Left lung (tissue), 10 donors: ENCODE results near the gene ZNF516. TPM values are rescaled to one million over a fixed set of nuclear protein-coding genes. Genes with fewer than 3 reads are reported as not detected.
A peak's percentile ranks its signal among the peaks of the same experiment; 100 is the strongest.

Experiments
- ATAC-seq: fragments of 200-7000 bp; cut with Tn5 transposase; one replicate; pipeline ENCODE4 v1.9.1; 2020; ENCODE audit warnings: moderate library complexity
- DNase-seq, 4 donors: peaks; one replicate each; pipeline ENCODE4 v3.0.0-alpha.2; 2013 to 2020
- H3K27ac ChIP-seq, 2 donors: fragments of 200-600 bp; sonication (generic) in 1 of 2; one replicate each; pipeline versions ENCODE4 v1.5.0 to v1.8.0; 2020 to 2021
- H3K27me3 ChIP-seq, 2 donors: fragments of 200-600 bp; sonication (generic) in 1 of 2; one replicate each; pipeline versions ENCODE4 v1.5.0 to v1.8.0; 2020 to 2021
- H3K36me3 ChIP-seq, 2 donors: fragments of 200-600 bp; sonication (generic) in 1 of 2; one replicate each; pipeline versions ENCODE4 v1.5.0 to v1.8.0; 2020 to 2021
- H3K4me1 ChIP-seq, 2 donors: fragments of 200-600 bp; one replicate each; pipeline ENCODE4 v1.8.0; 2021
- H3K4me3 ChIP-seq, 2 donors: fragments of 200-600 bp; sonication (generic) in 1 of 2; one replicate each; pipeline versions ENCODE4 v1.5.0 to v1.8.0; 2020 to 2021; ENCODE audit warnings: mild to moderate bottlenecking in 1 of 2
- H3K9me3 ChIP-seq, 2 donors: fragments of 200-600 bp; sonication (generic) in 1 of 2; one replicate each; pipeline versions ENCODE4 v1.5.0 to v1.8.0; 2020 to 2021
- intact Hi-C, 2 donors: fragments of 100-400 bp; cut with DNase I; formaldehyde crosslinking; loops; one replicate each; pipeline versions ENCODE4 v1.11.2 to v1.14.2; 2022
- polyA plus RNA-seq, 6 donors: library from polyadenylated mRNA; unstranded; fragments of 120-200 nt; gene quantifications; one replicate each; pipeline ENCODE4 v1.2.1, GENCODE V29; 2013; ENCODE audit not compliant: insufficient read length in 6 of 6
- total RNA-seq, 2 donors: library from RNA; stranded (reverse); fragmentation: NEBNext Ultra II Directional; extraction: Animal tissue kit (Norgen Biotek cat#: 25700); gene quantifications; one replicate each; pipeline ENCODE4 v1.2.1, GENCODE V29; 2021
- TF ChIP-seq, protein P1 (sequence below), 2 donors: fragments of 200-600 bp; sonication (generic) in 1 of 2; IDR thresholded peaks; one replicate each; pipeline versions ENCODE4 v1.5.0 to v1.8.0; 2021; ENCODE audit warnings: antibody characterized with exemption in 2 of 2
- donor health status: DM: no; HTN: yes; CAD: no.
- donor health status: DM: no; HTN: no; CAD: no.

The ZNF516 gene
- total and polyA plus RNA-seq, 8 donors = 33.9 to 51.2 (median 46.8) TPM

DNA sequence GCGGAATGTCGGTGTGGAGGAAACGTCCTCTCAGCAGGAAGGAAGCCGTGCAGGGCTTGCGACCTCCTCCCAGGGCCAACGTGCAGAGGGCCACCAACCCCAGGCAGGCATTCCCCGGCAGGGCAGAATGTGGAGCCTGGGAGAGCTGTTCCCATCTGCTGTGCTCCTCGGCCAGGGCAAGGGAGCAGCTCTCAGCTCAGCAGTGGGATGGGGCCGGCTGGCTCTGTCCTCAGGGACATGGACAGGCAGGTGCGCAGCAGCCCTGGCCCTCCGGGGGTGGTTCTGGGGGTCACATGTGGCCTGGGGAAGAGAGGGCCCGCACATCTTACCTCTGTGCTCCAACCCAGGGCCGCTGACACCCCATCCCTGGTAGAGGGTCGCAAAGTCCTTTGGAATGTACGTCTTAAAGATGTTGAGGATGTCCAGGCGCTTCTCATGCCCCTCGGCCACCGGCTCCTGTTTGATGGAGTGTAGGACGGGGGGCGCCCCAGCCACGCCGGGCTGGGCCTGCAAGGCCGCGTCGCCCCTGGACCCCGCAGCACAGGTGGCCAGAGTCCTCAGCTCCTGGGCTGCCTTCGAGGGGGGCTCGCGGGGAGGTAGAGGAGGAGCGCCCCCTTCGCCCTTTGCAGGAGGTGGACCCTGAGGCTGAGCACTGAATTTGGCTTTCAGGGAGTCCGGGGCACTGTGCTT lies 116.4 kb downstream of the ZNF516 start:
- Histone ChIP-seq H3K27ac (no peak overlapping the region), H3K27me3 (no peaks in the 10 kb centered on the region), H3K4me1 (peaks cover 0 to 32% of the 10 kb centered on the region in 2 donors), H3K9me3 (no peaks in the 10 kb centered on the region), H3K4me3 (no peak overlapping the region), H3K36me3 (peaks cover 0 to 27% of the 10 kb centered on the region in 2 donors)
- ATAC-seq = no peak
- intact Hi-C loops = no loop called here
- peak in 1 of 4 donors; percentile 73 for DNase-seq
- TF ChIP-seq, protein P1, sequence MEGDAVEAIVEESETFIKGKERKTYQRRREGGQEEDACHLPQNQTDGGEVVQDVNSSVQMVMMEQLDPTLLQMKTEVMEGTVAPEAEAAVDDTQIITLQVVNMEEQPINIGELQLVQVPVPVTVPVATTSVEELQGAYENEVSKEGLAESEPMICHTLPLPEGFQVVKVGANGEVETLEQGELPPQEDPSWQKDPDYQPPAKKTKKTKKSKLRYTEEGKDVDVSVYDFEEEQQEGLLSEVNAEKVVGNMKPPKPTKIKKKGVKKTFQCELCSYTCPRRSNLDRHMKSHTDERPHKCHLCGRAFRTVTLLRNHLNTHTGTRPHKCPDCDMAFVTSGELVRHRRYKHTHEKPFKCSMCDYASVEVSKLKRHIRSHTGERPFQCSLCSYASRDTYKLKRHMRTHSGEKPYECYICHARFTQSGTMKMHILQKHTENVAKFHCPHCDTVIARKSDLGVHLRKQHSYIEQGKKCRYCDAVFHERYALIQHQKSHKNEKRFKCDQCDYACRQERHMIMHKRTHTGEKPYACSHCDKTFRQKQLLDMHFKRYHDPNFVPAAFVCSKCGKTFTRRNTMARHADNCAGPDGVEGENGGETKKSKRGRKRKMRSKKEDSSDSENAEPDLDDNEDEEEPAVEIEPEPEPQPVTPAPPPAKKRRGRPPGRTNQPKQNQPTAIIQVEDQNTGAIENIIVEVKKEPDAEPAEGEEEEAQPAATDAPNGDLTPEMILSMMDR (IDR thresholded peaks at IDR 0.05) = no peak

DNA sequence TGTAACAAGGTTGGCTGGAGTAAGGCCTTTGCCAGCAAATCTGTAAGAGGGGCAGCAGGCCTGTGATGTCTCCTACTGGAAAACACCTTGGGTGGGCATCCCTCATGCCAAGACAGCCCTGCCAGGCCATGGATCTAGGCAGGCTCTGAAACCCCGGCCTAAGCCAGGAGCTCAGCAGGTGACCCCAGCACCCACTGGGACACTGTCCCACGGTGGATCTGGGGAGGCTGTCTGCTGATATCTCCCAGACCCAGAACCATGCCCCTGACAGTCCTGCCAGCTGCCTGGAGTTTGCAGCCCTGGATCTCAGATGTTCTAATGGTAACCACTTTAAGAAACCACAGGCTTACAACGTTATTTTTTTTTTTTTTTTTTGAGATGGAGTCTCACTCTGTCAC lies 117.7 kb downstream of the ZNF516 start:
- intact Hi-C loops = no loop called here
- TF ChIP-seq, protein P1 (IDR thresholded peaks at IDR 0.05) = no peak
- peak; percentile 3 for ATAC-seq

DNA sequence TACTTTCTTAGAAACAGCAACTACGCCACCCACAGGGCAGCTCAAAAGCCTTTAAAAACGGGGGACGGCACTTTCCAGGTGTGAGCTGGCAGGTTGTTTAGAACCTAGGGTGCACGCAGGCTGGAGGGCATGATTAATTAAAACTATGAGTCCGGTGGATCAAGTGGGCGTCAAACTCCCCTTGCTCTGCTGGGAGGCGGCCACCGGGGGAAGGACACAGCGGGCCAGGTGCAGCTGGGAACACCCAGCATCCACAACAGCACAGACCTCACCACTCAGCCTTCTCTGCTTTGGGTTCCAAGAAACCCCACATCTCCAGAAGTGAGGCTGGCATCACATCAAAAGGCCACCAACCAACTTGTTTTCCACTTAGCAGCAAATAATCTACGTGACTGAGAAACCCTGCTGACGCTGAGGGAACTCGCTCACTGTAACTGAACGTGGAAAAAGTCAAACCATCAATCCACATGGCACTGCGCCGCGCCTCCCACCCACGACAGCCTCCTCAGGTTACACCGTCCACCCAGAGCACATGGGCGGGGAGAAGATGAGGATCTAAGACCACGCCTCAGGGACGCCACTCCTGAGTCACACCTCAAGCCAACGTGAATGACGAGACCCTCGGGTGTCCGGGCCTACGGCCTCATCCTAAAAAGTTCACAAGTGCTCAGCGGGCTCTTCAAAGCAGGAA lies 118.2 kb downstream of the ZNF516 start:
- Histone ChIP-seq H3K9me3 (no peaks in the 10 kb centered on the region), H3K27ac (peak overlapping the region; percentile 36), H3K4me1 (peaks cover 0 to 32% of the 10 kb centered on the region in 2 donors), H3K36me3 (peaks cover 0 to 33% of the 10 kb centered on the region in 2 donors), H3K4me3 (no peak overlapping the region), H3K27me3 (no peaks in the 10 kb centered on the region)
- intact Hi-C loops = no loop called here
- DNase-seq (peak in 3 of 4 donors; percentile 48 to 73 (median 66)), ATAC-seq (peak; percentile 80)
- TF ChIP-seq, protein P1 (IDR thresholded peaks at IDR 0.05) = no peak

More for the DNA sequence above, 117.7 kb downstream of the ZNF516 start:
- Histone ChIP-seq H3K36me3 (peaks cover 0 to 28% of the 10 kb centered on the region in 2 donors), H3K9me3 (no peaks in the 10 kb centered on the region), H3K4me1 (peaks cover 0 to 32% of the 10 kb centered on the region in 2 donors), H3K27me3 (no peaks in the 10 kb centered on the region), H3K27ac (peak overlapping the region in 1 of 2 donors; percentile 36), H3K4me3 (no peak overlapping the region)
- no peak for DNase-seq

DNA sequence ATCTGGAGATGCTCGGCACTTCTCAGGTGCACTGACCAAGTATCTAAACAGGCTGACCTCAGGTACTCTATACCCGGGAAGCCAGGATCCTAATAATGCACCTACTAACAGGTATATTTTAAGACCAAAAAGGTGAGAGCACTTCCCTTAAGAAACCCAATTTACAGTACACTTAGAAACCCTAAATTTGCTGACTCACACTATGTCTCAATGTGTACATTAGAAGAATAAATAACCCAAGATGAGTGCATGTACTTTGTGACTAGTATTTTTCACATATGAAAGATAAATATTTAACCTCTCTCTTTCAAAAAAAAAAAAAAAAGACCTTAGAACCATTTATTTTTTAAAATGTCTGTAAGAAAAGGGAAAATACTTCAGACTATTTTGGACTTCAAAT lies 118.8 kb downstream of the ZNF516 start:
- no peaks in the 10 kb centered on the region for H3K27me3 ChIP-seq
- H3K27ac ChIP-seq = peak overlapping the region; percentile 36
- peaks cover 0 to 39% of the 10 kb centered on the region in 2 donors for H3K36me3 ChIP-seq
- H3K4me3 ChIP-seq = no peak overlapping the region
- H3K4me1 ChIP-seq = peaks cover 0 to 32% of the 10 kb centered on the region in 2 donors
- TF ChIP-seq, protein P1 (IDR thresholded peaks at IDR 0.05) = no peak
- intact Hi-C loops = no loop called here
- H3K9me3 ChIP-seq = no peaks in the 10 kb centered on the region
- DNase-seq (peak in 1 of 4 donors; percentile 60), ATAC-seq (peak; percentile 72)
